ENCODE measurements around the gene GAREM1.
"Not testable (repeated sequence)": the region's sequence is repeated elsewhere in the genome, so short reads cannot be mapped to it uniquely, and the experiment has no call there.

Gene GAREM1

DNA sequence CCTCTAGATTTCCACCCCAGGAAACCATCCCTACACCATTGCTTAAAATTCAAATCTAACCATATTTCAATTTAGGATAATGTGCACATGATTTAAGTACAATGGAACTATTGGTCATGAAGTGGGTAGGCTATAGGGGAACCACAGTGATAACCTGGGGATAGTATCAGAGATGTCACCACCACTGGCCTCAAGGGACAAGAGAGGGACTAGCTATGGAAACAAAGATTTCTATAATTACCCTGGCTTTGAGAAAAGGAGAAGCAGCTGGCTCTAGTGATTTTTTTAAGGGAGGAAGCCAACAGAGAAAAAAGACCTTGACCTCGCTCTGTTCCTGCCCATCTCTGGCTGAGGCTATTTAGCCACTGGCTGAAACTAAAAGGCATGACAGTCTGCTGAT, 148.9 kb downstream of the GAREM1 start:
- DNase-seq = no peak

DNA sequence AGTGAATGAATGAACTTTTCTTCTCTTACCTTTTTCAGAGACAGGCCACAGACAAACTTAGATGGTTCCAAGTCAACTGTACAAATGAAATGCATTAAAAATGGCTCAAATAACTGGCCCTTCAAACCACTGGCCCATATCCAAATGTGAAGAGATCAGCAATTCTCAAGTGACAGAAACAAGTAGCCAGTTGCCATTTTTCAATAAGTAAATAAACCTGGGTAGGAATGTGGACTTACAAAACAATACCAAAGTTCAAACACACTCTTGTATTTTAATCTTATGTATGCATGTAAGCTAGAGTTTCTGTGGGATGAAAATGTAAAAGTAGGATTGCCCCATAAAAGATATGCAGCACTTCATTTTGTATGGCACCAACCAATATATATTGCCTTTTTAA, 151.6 kb downstream of the GAREM1 start:
- DNase-seq = no peak

DNA sequence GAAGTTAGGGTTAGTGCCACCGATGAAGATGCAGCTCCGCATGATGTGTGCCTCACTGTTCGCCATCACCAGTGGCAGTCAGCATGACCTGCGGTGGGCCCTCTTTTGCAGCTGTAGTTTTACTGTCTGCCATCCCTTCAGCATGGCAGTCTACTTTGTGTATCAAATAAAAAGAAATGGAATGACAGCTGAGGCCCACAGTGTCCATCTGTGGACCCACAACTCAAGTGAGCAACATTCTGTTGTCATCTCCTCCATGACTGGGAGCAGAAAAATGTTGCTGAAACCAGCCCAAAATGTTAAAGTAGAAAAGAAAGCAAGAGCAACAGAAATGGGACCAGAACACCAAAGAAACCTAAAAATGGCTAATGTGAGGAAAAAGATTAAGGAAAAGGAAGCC, 152.1 kb downstream of the GAREM1 start:
- DNase-seq = no peak

DNA sequence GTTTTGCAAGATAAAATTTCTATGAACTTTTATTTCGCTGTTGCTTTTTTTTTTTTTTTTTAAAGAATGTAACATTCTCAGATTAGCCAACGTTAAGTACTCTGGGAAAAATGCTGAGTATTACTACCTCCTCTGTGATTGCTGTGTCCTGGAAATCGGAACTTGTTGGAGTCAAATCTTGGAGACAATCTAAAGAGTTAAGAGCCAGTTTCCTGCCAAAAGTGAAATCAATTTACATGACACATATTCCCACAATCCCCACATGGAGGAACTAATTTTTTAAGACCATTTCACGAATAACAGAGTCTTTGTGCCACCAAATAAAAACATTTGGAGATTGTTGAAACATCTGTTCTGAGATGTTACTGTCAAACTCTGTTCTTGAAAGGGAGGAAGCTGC, 153.0 kb downstream of the GAREM1 start:
- DNase-seq = no peak

DNA sequence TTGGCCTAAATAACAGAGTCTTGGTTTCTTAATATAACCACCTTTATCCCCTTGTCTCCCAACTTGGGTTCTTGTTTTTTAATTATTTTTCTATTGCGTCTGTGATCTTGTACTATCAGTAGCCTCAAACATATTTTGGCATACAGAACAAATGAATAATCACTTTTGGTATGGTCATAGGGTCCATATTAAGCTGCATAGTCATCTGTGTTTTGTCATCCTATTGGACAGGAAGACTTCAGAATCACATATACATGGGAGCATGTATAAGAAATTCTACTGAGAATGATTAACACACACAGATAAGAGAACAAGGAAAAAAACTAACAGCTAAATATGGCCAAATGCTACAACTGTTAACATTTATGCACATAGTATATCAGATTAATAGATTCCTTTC, 154.8 kb downstream of the GAREM1 start:
- no peak for DNase-seq

DNA sequence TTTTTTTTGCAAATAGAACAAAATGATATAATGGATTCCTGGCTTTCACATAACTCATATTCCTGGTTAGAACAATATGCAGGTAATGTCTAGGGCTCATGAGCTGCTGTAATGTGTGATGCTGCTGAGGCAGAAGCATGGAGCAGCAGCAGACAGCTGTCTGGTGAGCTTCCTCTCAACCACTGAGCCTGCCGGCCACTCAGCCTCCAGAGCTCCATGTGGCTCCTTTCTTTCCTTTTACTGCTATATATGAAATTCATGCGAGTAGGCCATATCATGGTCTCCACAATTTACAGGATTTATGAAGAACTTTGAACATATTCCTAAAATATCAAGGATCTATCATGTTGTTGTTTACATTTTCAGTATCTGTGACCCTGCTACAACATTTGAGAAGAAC, 159.9 kb downstream of the GAREM1 start:
- no peak for DNase-seq

DNA sequence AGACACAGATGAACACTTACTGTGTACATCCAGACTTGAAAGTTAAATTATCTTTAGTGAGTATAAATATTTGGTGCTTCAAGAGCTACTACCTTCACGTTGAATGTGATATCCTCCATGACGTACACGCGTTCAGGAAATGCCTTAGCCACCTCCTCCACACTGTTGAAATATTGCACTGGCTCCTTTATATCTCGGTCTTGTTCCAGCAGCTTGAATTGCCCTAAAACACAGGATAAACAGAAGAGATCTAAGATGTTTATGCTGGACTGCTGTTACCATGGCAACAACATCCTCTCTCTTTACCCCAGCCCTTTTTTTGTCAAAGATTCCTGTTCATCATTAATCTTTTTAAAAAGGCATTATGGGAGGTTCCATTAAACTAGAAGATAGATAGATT, 160.6 kb downstream of the GAREM1 start:
- DNase-seq = no peak

DNA sequence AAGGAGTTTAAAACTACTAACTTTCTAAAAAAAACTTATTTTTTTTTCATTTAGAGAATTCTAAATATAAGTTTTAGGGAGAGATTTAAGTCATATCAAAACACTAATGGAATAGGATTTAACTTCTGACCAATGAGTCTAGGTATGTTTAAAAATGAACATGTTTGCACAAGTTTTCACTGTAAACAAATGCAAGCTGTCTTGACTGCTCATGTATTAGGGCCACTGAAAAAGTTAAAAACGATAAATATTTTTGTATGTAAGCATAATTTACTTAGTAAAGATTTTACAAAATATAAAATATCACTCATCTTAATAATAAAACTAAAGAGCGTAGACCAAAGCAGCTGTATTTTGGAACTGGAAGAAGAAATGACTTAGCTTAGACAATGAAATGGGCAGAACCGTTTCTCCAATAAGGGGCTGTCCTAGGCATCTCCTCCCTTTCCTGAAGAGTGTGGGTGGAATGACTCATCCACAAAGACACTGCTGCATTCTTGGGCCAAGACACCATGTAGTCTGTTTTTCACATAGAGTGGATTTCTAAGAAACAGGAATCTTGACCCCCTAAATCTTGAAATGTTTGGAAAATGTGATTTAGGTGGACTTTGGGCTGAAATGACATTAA, 162.1 kb downstream of the GAREM1 start:
- DNase-seq = no peak

DNA sequence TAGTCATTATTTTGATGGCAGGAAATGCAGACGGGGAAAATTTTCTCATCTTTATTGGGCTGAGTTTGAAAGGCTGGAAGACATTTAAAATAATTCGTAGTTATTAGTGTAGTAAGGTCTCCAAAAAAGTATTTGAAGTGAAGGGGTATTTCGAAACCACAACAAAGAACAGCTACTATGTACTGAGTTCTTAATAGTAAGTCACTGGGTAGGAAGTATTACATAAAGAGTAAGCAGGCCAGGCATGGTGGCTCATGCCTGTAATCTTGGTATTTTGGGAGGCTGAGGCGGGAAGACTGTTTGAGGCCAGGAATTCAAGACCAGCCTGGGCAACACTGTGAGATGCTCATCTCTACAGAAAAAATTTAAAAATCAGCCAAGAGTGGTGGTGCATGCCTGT, 167.3 kb downstream of the GAREM1 start:
- no peak for DNase-seq

DNA sequence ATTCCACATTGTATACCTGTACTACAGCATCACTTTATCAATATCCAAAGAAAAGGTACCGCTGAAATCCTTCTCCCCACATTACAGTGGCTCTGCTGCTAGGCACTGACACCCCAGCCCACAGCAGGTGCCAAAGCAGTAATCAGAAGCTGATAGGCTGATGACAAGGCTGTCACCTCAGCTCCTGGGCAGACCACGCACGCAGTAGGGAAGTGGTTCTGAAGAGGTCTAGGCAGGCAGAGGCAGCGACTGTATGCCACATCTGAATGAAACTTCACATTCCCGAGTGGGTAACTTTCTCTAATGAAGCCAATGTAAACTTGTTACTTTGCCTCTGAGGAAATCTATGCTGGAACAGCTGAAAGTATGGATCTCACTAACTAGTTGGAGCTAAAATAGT, 167.9 kb downstream of the GAREM1 start:
- DNase-seq = no peak

DNA sequence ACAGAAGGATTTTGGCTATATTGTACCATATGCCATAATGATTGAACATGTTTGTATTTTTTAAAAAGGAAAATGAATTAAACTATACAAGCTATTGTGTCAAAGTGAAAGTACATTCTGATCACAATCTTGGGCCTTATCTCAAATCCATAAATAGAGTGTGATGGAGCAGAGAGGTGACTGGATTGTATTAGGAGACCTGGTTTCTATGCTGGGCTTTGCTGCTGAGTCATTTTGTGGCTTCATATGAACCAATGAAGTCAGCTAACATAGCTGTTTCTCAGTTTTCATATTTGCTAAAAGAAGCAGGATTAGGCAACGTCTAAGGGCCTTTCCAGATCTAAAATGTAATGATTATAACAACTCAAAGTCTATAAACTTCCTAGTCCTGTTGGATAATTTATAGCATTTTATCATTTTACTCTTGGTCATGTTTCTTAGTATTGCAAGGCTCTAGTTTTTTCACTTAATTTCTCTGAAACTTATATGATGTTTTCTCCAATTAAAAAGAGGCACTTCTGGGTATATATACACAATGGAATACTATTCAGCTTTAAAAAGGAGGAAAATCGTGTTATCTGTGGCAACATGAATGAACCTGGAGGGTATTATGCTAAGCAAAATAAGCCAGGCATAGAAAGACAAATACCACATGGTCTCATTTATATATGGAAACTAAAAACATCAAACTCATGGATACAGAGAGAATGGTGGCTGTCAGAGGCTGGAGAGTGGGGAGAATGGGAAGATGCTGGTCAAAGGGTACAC, 168.5 kb downstream of the GAREM1 start:
- DNase-seq = no peak

DNA sequence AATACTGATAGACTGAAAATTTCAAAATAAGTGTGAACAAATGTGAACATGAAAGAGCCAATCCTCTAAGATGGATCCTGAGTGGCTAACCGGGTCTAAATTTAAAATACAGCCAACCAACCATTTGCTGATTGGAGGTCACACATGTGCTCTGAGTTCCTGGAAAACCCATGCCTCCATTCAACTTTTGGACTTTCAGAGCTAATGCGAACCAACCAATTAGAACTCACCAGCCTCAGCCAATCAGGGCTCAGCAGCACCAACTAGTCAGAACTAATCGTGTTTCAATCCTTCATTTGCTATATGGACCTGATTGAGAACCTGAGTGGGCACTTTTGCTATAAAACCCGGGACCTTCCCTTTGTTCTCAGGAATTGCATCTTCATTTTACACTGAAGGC, 169.3 kb downstream of the GAREM1 start:
- no peak for DNase-seq

DNA sequence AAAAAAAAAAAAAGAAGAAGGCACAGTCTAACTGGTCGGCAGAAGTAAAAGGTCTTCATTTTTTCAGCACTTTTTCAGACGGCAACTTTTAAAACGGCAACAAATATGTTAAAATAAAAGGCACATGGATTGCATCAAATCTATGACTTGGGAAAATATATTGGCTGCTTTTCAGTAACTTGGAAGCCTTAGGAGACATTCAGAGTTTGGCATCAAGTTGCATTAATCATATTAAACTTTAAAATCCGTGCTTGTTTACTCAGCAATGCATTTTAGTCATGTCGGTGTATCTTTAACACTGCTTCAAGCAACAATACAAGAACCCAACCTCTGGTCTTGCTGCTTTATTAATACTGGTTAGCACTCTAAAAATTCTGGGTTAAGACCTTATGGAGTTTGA, 169.8 kb downstream of the GAREM1 start:
- no peak for DNase-seq

DNA sequence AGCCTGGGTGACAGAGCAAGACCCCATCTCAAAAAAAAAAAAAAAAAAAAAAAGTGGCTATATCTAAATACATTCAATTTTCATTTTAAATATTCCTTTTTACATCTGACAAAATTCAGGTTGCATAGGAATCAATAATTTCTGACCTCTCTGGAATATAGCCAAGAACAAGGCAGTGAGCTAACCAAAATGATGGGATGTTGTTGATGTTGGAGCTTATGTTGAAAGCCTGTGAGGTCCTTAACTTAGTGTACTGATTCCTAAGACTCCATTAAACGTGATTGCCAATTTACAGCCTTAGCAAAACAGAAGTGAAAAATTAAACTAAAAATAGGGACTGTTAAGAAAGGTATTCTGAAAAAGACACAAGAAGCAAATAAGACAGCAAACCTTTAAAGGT, 171.2 kb downstream of the GAREM1 start:
- DNase-seq = no peak

DNA sequence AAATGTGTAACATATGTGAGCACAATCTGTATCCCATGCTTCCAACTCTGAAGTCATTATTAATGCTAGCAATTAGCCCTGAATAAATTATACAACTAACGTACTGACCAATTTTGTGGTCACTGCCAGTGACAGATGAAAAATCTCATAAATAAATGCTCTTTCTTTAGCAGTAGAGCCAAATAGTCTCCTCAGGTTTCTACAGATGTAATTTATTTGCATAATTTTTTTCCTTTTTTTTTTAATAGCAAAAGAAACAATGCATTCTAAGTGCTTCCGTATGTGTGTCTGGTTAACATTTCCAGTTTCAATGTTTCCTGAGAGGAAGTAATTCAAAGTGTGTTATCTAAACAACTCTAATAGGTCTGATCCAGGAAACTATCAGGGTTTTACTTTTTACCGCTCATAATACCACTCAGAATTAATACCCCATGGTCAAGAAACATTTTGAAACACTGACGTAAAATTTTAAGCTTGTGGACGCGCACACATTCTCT, 172.5 kb downstream of the GAREM1 start:
- DNase-seq = no peak

DNA sequence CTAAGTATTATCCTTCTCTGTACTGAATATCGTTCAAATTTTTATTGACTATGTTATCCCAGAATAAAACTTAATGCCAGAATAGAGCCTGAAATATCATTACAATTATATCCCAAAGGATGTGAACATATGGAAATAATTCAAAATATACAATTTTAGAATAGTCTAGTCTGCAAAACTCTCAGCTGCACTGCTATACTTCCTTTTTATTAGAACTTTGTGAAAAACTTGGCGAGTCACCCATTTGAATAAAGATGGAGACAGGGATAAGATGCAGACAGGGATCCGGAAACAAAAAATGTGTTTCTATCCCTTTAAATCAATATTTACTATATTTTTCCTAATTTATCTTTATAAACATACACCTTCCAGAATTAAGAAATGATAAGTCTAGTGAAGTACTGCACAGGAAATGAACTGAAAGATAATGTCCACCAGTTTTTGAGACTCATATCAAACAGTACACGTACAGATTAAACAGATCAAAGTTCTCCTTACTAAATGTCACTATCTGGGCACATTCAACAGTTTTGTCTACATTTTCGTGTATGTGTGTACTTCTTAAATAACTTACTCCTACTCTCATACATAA, 173.0 kb downstream of the GAREM1 start:
- DNase-seq = no peak

DNA sequence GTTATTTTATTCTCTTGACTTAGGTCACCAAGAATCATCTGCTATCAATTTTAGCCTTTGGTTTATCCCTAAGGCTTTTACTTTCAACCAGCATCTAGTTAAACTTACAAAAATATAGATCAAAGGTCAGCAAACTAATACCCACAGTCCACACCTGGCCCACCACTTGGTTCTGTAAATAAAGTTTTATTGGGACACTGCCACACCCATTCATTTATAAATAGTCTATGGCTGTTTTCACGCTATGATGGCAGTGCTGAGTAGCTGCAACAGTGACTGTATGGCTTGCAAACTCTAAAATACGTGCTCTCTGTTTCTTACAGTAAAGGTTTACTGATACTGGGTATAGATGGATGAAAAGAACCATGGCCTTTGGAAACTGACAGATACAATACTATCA, 173.8 kb downstream of the GAREM1 start:
- DNase-seq = no peak

DNA sequence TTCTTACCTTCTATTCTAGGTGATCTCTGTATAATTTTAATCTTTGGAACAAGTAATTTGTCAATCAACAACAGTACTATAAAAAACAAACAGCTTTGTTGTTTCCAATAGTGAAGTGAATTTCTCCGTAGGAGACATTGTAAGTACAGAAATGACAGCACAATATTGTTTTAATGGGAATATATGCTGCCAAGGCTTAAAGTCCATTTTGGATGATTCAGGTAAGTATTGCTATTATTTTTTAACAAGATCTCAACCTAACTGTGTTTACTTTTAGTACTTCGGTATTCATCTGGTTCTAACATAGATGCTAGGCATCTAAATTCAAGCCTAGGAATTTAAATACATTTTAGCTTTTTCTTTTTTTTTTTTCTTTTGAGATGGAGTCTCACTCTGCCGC, 175.1 kb downstream of the GAREM1 start:
- DNase-seq = no peak

DNA sequence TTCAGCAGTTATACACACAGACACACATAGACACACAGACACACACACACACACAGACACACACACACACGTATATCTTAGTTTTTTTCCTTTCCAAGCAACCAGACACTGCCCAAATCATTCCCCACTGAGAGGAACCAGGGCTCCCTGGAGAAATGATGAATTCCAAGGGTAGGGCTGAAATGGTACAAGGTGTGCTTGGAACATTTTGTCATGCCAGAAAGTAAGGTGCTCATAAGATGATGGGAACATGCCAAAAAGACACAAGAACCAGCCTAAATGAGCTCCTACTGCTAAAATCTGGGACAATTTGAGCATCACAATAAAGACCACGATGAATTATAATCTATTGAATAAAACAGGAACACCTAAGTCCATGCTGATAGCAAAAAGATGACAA, 177.6 kb downstream of the GAREM1 start:
- no peak for DNase-seq

DNA sequence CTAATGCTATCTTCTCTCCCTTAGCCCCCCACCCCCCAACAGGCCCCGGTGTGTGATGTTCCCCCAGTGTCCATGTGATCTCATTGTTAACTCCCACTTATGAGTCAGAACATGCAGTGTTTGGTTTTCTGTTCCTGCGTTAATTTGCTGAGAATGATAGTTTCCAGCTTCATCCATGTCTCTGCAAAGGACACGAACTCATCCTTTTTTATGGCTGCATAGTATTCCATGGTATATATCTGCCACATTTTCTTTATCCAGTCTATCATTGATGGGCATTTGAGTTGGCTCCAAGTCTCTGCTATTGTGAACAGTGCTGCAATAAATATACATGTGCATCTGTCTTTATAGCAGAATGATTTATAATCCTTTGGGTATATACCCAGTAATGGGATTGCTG, 179.1 kb downstream of the GAREM1 start:
- not testable (repeated sequence) for DNase-seq

DNA sequence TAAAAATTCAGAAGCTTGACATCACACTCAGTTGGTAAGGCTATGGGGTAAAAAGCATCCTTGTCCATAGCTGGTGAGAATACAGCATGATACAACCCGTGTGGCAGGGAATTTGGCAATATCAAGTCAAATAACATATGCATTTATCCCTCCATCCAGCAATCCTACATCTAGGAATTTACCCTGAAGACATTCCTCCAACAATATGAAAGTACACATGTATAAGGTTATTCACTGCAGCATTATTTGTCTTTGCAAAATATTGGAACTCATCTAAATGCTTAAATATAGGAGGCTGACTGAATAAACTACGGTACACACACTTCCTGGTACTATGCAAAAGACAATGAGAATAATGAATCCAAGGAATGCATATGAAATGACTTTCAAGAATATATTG, 179.9 kb downstream of the GAREM1 start:
- DNase-seq = no peak

DNA sequence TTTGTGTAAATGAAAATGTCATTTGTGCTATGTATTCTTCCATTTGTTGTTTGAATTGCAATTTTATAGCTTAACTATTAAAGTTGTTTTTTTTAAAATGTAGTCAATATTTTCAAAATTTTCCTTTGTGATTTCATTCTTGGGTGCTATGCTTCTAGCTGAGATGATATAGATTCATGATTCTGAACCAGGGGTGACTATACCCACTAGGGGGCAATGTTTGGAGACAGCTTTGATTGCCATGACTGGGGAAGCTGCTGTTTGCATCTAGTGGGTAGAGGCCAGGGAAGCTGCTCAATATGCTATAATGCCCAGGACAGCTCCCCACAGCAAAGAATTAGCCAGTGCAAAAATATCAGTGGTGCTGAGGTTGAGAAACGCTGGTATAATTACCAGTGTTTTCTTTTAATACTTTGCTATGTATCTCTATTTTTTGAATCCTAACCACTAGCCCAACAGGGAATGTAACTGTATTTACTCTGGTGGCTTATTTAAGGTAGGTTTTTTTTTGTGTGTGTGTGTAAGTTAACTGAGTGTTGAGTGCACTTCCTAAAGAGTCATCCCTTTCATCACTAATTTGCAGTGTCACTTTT, 181.1 kb downstream of the GAREM1 start:
- peak in 1 of 4 experiments; percentile 1 for DNase-seq

DNA sequence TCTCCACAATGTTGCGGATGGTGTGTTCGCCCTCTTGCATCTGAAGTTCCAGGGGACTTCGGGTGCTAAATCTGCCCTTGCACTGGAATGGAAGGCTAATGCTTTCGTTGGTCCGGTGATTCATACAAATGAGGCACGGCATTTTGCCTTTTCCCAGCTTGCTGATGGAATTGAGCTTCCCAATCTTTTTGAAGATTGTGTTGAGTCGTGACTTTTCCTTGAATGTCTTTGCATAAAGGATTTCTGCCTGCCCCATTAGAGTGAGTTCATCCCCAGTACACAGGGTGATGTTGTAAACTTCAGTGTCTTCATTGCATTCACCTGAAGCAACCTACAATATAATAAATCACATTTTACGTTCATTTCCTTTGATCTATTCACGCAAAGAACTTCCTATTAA, 182.8 kb downstream of the GAREM1 start:
- DNase-seq = no peak

DNA sequence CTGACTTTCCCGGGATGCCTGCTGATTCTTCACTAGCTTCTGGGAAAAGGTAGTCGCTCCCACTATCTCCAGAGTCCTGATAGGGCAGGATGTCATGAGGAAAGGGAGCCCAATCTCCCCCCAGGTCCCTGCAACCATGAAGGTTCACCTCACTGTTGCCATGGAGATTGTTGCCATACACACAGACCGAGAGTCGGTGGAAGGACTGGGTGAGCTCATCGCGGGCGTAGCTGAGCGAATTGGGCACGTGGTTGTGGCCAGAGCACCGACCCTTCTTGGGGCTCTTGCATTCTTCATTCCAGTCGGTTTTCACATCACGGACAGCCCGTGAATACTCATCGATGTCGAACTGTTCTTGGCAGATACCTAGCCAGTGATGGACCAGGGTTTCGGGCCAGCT, 183.4 kb downstream of the GAREM1 start:
- no peak for DNase-seq

All from activated naive CD4-positive, alpha-beta T cell (primary cell).